ENCODE results near the gene TSPAN18.

TSPAN18 gene

GRCh38 chr11:44793350-44794090, 66.8 kb downstream of the TSPAN18 start:
- no peak overlapping the region for H3K27ac ChIP-seq (ENCODE audit: insufficient read depth, low read length, poor library complexity, severe bottlenecking)
- H3K4me1 ChIP-seq (ENCODE audit: control insufficient read depth, insufficient read depth, low read length, poor library complexity, severe bottlenecking) = no peaks in the 10 kb centered on the region
- no peak overlapping the region for H3K4me3 ChIP-seq (ENCODE audit: insufficient read depth, low read depth, low read length, poor library complexity, severe bottlenecking)
- H3K36me3 ChIP-seq (ENCODE audit: control insufficient read depth, insufficient read depth, low read length) = peaks cover 7% of the 10 kb centered on the region
- no peaks in the 10 kb centered on the region for H3K27me3 ChIP-seq (replicated peaks; ENCODE audit: control insufficient read depth, insufficient read depth, low read length, poor library complexity, severe bottlenecking)
- no peaks in the 10 kb centered on the region for H3K9me3 ChIP-seq (ENCODE audit: control insufficient read depth, low read length)
- DNase-seq = no peak

- Histone ChIP-seq H3K4me3 (ENCODE audit: insufficient read depth, low read depth, low read length, poor library complexity, severe bottlenecking) (no peak overlapping the region), H3K27me3 (replicated peaks; ENCODE audit: control insufficient read depth, insufficient read depth, low read length, poor library complexity, severe bottlenecking) (no peaks in the 10 kb centered on the region), H3K9me3 (ENCODE audit: control insufficient read depth, low read length) (no peaks in the 10 kb centered on the region), H3K27ac (ENCODE audit: insufficient read depth, low read length, poor library complexity, severe bottlenecking) (no peak overlapping the region), H3K4me1 (ENCODE audit: control insufficient read depth, insufficient read depth, low read length, poor library complexity, severe bottlenecking) (no peaks in the 10 kb centered on the region), H3K36me3 (ENCODE audit: control insufficient read depth, insufficient read depth, low read length) (peaks cover 3% of the 10 kb centered on the region)
- no peak for DNase-seq
Measured at GRCh38 chr11:44795803-44796535, 69.2 kb downstream of the TSPAN18 start.

- DNase-seq = no peak
- Histone ChIP-seq H3K27me3 (replicated peaks; ENCODE audit: control insufficient read depth, insufficient read depth, low read length, poor library complexity, severe bottlenecking) (no peaks in the 10 kb centered on the region), H3K4me3 (ENCODE audit: insufficient read depth, low read depth, low read length, poor library complexity, severe bottlenecking) (no peak overlapping the region), H3K27ac (ENCODE audit: insufficient read depth, low read length, poor library complexity, severe bottlenecking) (no peak overlapping the region), H3K4me1 (ENCODE audit: control insufficient read depth, insufficient read depth, low read length, poor library complexity, severe bottlenecking) (no peaks in the 10 kb centered on the region), H3K9me3 (ENCODE audit: control insufficient read depth, low read length) (no peaks in the 10 kb centered on the region), H3K36me3 (ENCODE audit: control insufficient read depth, insufficient read depth, low read length) (peaks cover 3% of the 10 kb centered on the region)
Measured at GRCh38 chr11:44797051-44797450, 70.3 kb downstream of the TSPAN18 start.

- Histone ChIP-seq H3K4me3 (ENCODE audit: insufficient read depth, low read depth, low read length, poor library complexity, severe bottlenecking) (no peak overlapping the region), H3K27ac (ENCODE audit: insufficient read depth, low read length, poor library complexity, severe bottlenecking) (no peak overlapping the region), H3K4me1 (ENCODE audit: control insufficient read depth, insufficient read depth, low read length, poor library complexity, severe bottlenecking) (no peaks in the 10 kb centered on the region), H3K36me3 (ENCODE audit: control insufficient read depth, insufficient read depth, low read length) (peaks cover 3% of the 10 kb centered on the region), H3K9me3 (ENCODE audit: control insufficient read depth, low read length) (no peaks in the 10 kb centered on the region), H3K27me3 (replicated peaks; ENCODE audit: control insufficient read depth, insufficient read depth, low read length, poor library complexity, severe bottlenecking) (no peaks in the 10 kb centered on the region)
- DNase-seq = no peak
Measured at GRCh38 chr11:44797886-44798606, 71.3 kb downstream of the TSPAN18 start.

GRCh38 chr11:44798607-44798972, 71.8 kb downstream of the TSPAN18 start:
- Histone ChIP-seq H3K9me3 (ENCODE audit: control insufficient read depth, low read length) (no peaks in the 10 kb centered on the region), H3K27ac (ENCODE audit: insufficient read depth, low read length, poor library complexity, severe bottlenecking) (no peak overlapping the region), H3K4me1 (ENCODE audit: control insufficient read depth, insufficient read depth, low read length, poor library complexity, severe bottlenecking) (no peaks in the 10 kb centered on the region), H3K36me3 (ENCODE audit: control insufficient read depth, insufficient read depth, low read length) (peaks cover 3% of the 10 kb centered on the region), H3K4me3 (ENCODE audit: insufficient read depth, low read depth, low read length, poor library complexity, severe bottlenecking) (no peak overlapping the region), H3K27me3 (replicated peaks; ENCODE audit: control insufficient read depth, insufficient read depth, low read length, poor library complexity, severe bottlenecking) (no peaks in the 10 kb centered on the region)
- no peak for DNase-seq

GRCh38 chr11:44799012-44799411, 72.2 kb downstream of the TSPAN18 start:
- Histone ChIP-seq H3K9me3 (ENCODE audit: control insufficient read depth, low read length) (no peaks in the 10 kb centered on the region), H3K36me3 (ENCODE audit: control insufficient read depth, insufficient read depth, low read length) (peaks cover 3% of the 10 kb centered on the region), H3K4me1 (ENCODE audit: control insufficient read depth, insufficient read depth, low read length, poor library complexity, severe bottlenecking) (no peaks in the 10 kb centered on the region), H3K4me3 (ENCODE audit: insufficient read depth, low read depth, low read length, poor library complexity, severe bottlenecking) (no peak overlapping the region), H3K27ac (ENCODE audit: insufficient read depth, low read length, poor library complexity, severe bottlenecking) (no peak overlapping the region), H3K27me3 (replicated peaks; ENCODE audit: control insufficient read depth, insufficient read depth, low read length, poor library complexity, severe bottlenecking) (no peaks in the 10 kb centered on the region)
- no peak for DNase-seq

GRCh38 chr11:44802347-44802746, 75.6 kb downstream of the TSPAN18 start:
- Histone ChIP-seq H3K27ac (ENCODE audit: insufficient read depth, low read length, poor library complexity, severe bottlenecking) (no peak overlapping the region), H3K27me3 (replicated peaks; ENCODE audit: control insufficient read depth, insufficient read depth, low read length, poor library complexity, severe bottlenecking) (no peaks in the 10 kb centered on the region), H3K4me3 (ENCODE audit: insufficient read depth, low read depth, low read length, poor library complexity, severe bottlenecking) (no peak overlapping the region), H3K9me3 (ENCODE audit: control insufficient read depth, low read length) (no peaks in the 10 kb centered on the region), H3K36me3 (ENCODE audit: control insufficient read depth, insufficient read depth, low read length) (no peaks in the 10 kb centered on the region), H3K4me1 (ENCODE audit: control insufficient read depth, insufficient read depth, low read length, poor library complexity, severe bottlenecking) (no peaks in the 10 kb centered on the region)
- DNase-seq = no peak

- no peaks in the 10 kb centered on the region for H3K27me3 ChIP-seq (replicated peaks; ENCODE audit: control insufficient read depth, insufficient read depth, low read length, poor library complexity, severe bottlenecking)
- no peaks in the 10 kb centered on the region for H3K9me3 ChIP-seq (ENCODE audit: control insufficient read depth, low read length)
- H3K4me1 ChIP-seq (ENCODE audit: control insufficient read depth, insufficient read depth, low read length, poor library complexity, severe bottlenecking) = no peaks in the 10 kb centered on the region
- no peak for DNase-seq
- no peak overlapping the region for H3K27ac ChIP-seq (ENCODE audit: insufficient read depth, low read length, poor library complexity, severe bottlenecking)
- H3K36me3 ChIP-seq (ENCODE audit: control insufficient read depth, insufficient read depth, low read length) = no peaks in the 10 kb centered on the region
- H3K4me3 ChIP-seq (ENCODE audit: insufficient read depth, low read depth, low read length, poor library complexity, severe bottlenecking) = no peak overlapping the region
Measured at GRCh38 chr11:44803009-44803408, 76.2 kb downstream of the TSPAN18 start.

GRCh38 chr11:44804449-44805437, 78.0 kb downstream of the TSPAN18 start:
- Histone ChIP-seq H3K4me3 (ENCODE audit: insufficient read depth, low read depth, low read length, poor library complexity, severe bottlenecking) (no peak overlapping the region), H3K4me1 (ENCODE audit: control insufficient read depth, insufficient read depth, low read length, poor library complexity, severe bottlenecking) (no peaks in the 10 kb centered on the region), H3K9me3 (ENCODE audit: control insufficient read depth, low read length) (no peaks in the 10 kb centered on the region), H3K36me3 (ENCODE audit: control insufficient read depth, insufficient read depth, low read length) (no peaks in the 10 kb centered on the region), H3K27ac (ENCODE audit: insufficient read depth, low read length, poor library complexity, severe bottlenecking) (no peak overlapping the region), H3K27me3 (replicated peaks; ENCODE audit: control insufficient read depth, insufficient read depth, low read length, poor library complexity, severe bottlenecking) (no peaks in the 10 kb centered on the region)
- no peak for DNase-seq

Data from effector memory CD4-positive, alpha-beta T cell (primary cell).